Activated CD8-positive, alpha-beta memory T cell treated with anti-CD3 and anti-CD28 coated beads for 36 hours (primary cell): Measurements from ENCODE around the gene CASP2. TPM values are rescaled to one million over a fixed set of nuclear protein-coding genes. Genes with fewer than 3 reads are reported as not detected.

ENCODE experiments used
- CTCF ChIA-PET: fragments of 350-600 bp; sonication (Branson Sonifier 250); formaldehyde crosslinking; loops from one replicate; lab custom pipeline; 2021; ENCODE audit warnings: antibody characterized with exemption; lab: Charles Lee
- POLR2A ChIA-PET: fragments of 350-600 bp; sonication (Branson Sonifier 250); formaldehyde crosslinking; loops from one replicate; lab custom pipeline; 2021; ENCODE audit warnings: antibody characterized with exemption; lab: Charles Lee
- total RNA-seq, 2 experiments: library from RNA; stranded (reverse); gene quantifications; one replicate each; pipeline ENCODE4 v1.2.3, GENCODE V29; 2021

The CASP2 gene
- total RNA-seq, 2 experiments from 2014 or later = 106 TPM

DNA sequence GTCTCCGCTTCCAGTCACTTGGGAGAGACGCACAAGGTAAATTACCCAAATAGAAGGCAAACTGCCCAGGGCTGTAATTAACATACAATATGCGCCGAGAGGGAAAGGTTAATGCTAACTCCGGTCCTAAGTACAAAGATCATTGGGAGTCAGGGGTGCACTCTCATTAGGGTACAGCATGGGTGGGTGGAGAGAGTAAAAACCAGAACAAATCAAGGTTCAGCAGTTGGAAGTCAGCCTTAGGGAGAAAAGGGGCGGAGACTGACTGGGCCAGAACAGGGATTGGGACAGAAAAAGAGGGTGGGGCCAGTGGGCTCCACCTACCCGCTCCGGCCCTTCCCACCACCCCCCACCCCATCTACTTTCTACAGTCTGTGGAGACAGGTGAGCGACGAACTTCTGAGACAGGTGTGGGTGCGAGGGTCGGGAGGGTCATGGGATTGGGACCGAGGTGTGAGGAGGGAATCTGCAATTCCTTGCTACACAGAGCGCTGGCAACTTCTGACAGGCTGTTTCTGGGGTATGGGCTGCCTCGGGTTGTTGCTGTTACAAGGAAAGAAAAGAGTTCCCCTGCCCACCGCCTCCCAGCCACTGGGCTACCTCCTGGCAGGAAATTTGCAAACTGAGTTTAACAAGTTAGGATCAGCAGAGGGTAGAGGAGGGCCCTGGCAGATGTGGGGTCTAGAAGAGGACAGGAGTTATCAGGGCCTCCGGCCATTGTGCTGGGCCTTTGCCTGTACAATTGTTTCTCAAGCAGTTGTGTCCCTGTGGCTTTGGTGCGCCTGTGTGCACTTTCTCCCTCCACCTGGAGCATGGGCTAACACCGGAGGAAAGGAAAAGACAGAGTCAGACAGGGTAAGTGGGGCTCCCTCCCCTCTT lies 3.3 kb upstream of the CASP2 start, which contains the start of gene TMEM139:
Gene TMEM139, plus strand, starts transcription at position 368 of the 879 bp plus-strand sequence. CDS start 1,000 bp downstream, outside the sequence.
- CTCF ChIA-PET = no interaction called here
- POLR2A ChIA-PET = no interaction called here

DNA sequence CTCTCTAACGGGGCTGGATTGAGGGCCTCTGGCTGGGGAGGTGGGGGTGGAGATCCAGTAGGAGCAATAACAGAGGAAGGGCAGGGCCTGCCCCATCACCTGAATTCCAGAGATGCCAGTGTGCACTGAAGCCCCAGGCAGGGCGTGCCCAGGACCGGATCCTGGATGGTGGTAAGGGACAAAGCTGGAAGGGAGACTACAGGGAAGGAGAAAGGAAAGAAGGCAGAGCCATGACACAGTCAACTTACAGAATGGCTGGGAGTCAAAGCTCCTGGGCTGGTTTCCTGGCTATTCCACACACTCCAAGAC lies 2.7 kb upstream of the CASP2 start:
- CTCF ChIA-PET = no interaction called here

DNA sequence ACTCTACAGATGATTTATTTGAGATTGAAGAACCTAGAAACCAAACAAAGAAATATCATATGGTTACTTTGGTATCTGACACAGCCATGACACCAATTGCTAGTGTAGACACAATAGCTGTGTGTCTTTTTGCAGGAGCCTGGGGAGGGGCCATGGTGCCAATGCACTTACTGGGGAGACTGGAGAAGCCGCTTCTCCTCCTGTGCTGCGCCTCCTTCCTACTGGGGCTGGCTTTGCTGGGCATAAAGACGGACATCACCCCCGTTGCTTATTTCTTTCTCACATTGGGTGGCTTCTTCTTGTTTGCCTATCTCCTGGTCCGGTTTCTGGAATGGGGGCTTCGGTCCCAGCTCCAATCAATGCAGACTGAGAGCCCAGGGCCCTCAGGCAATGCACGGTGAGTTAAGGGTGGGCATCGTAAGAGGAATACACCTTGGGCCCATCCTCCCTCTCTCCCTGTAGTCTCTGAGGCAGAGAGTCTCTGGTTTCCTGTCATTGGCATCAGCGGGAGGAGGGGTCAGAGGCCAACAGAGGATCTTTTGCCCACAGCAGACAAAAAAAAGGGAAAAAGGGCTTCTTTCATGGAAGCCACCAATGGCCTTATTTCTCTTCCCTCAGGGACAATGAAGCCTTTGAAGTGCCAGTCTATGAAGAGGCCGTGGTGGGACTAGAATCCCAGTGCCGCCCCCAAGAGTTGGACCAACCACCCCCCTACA lies 2.2 kb upstream of the CASP2 start:
- ChIA-PET CTCF (no interaction called here), POLR2A (no interaction called here)

More for the DNA sequence above, 2.7 kb upstream of the CASP2 start:
- POLR2A ChIA-PET = no interaction called here

DNA sequence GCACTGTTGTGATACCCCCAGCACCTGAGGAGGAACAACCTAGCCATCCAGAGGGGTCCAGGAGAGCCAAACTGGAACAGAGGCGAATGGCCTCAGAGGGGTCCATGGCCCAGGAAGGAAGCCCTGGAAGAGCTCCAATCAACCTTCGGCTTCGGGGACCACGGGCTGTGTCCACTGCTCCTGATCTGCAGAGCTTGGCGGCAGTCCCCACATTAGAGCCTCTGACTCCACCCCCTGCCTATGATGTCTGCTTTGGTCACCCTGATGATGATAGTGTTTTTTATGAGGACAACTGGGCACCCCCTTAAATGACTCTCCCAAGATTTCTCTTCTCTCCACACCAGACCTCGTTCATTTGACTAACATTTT lies 1.6 kb upstream of the CASP2 start:
- ChIA-PET CTCF (interaction anchor here (1.7 to 2.4 kb wide), 3 partner anchors 8 to 94 kb away, joined by 4 to 14 read pairs (median 7); no protein-coding TSS in a partner anchor), POLR2A (no interaction called here)

DNA sequence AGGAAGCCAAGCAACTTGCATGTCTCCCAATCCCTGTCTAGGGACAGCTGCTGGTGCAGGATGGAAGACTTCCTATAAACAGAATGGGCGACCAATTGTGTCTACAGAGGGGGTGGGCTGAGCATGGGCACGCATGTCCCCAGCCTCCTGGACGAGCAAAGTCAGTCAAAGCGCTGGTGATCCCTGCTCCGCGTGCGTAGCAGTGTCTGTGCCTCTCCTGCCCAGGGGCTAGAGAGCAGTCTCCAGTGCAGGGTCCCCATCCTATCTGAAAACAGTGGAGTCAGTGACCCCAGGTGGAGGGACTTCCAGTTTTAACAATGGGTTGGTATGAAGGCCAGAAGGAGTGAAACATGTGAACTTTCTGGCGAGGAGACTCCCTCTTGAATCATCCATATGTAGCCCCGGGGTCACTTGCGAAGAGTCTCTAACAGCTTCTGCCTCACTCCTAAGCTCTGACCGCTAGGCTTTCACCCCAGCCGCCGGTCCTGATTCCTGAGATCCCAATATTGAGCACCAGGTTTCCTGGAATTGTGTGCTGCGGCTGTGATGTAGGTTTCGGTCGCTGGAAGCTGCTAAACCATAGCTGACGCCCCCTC lies 714 bp upstream of the CASP2 start:
- CTCF ChIA-PET = interaction anchor here (0.9 to 2.4 kb wide), 8 partner anchors 9 to 93 kb away, joined by 3 to 14 read pairs (median 3); no protein-coding TSS in a partner anchor
- POLR2A ChIA-PET = interaction anchor here (0.6 to 2.1 kb wide), 8 partner anchors 8 to 88 kb away, joined by 3 to 14 read pairs (median 4); partner anchors contain the start of gene GSTK1

DNA sequence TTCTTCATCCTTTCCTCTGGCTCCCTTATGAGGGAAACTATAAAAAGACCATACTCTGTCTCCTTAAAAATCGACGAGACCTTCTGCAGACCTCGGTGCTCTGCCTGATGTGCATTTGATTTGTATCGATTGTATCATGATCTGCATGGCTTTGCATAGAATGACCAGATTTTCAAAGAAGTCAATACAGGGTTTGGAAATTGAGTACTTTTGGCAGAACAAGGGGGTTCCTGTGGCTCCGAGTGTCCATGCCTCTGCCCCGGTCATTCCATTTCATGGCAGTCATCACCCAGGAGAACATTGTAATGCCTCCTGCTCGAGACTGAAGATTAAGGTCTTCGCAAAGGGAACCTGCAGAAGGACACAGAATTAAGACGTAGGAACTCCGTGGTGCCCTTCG lies 685 bp downstream of the CASP2 start:
- CTCF ChIA-PET = interaction anchor here (1.1 to 2.4 kb wide), 6 partner anchors 10 to 49 kb away, joined by 3 to 14 read pairs (median 4); partner anchors contain the start of gene GSTK1

DNA sequence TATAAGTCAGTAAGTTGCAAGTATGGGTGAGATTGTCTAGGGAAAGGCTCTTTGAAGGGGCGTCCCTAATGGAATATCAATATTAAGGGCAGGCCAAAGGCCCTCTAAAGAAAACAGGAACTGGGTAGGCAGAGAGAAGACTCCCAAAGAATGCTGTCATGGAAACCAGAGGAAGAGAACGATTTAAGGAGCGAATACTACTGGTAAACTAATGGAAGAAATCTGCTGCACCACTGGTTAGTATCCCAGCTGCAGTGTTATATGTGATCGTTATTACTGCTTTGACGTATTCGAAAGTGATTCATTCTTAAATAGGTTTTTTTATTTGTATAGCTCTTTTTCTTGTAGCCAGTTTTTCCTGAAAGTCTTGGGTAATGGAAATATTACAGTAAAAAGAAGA lies 1.3 kb downstream of the CASP2 start:
- ChIA-PET CTCF (interaction anchor here (1.0 to 2.6 kb wide), 8 partner anchors 10 to 91 kb away, joined by 3 to 12 read pairs (median 4); partner anchors contain the start of gene GSTK1), POLR2A (interaction anchor here (0.7 to 1.4 kb wide), 5 partner anchors 13 to 396 kb away, joined by 3 to 11 read pairs (median 5); no protein-coding TSS in a partner anchor)

More for the DNA sequence above, 685 bp downstream of the CASP2 start:
- POLR2A ChIA-PET = interaction anchor here (1.2 to 2.1 kb wide), 3 partner anchors 9 to 26 kb away, joined by 4 to 14 read pairs (median 6); partner anchors contain the start of gene GSTK1

DNA sequence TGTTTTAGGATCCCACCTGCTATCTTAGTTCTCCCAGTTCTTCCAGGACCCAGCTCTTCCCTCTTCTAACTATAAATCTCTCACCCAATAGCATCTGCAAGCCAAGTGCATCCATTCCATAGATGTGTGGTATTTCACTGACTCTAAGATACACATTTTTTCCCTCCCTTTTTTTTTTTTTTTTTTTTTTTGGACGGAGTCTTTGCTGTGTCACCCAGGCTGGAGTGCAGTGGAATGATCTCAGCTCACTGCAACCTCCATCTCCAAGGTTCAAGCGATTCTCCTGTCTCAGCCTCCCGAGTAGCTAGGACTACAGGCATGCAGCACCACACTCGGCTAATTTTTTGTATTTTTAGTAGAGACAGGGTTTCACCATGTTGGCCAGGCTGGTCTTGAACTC lies 1.7 kb downstream of the CASP2 start:
- CTCF ChIA-PET = interaction anchor here (1.0 to 2.6 kb wide), 8 partner anchors 10 to 91 kb away, joined by 3 to 12 read pairs (median 4); partner anchors contain the start of gene GSTK1
- POLR2A ChIA-PET = interaction anchor here (0.7 to 1.4 kb wide), 5 partner anchors 14 to 397 kb away, joined by 3 to 11 read pairs (median 5); no protein-coding TSS in a partner anchor

DNA sequence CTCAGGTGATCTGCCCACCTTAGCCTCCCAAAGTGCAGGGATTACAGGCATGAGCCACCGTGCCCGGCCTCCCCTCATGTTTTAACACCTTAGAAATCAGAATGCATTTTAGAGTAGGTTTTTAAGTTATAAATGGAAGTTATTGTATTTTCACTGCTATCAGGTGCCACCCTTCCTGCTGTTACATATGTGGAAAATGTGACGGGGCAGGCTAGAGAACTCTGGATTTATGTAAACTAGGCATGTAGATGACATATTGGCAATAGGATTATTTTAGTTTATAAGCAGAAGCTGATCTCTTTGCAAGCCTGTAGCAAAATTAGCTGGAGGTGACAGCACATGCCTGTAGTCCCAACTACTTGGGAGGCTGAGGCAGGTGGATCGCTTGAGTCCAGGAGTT lies 2.1 kb downstream of the CASP2 start:
- POLR2A ChIA-PET = interaction anchor here (0.9 to 1.5 kb wide), 3 partner anchors 9 to 50 kb away, joined by 3 to 9 read pairs (median 5); no protein-coding TSS in a partner anchor
- CTCF ChIA-PET = interaction anchor here (1.4 to 2.6 kb wide), 4 partner anchors 9 to 90 kb away, joined by 3 to 12 read pairs (median 6); no protein-coding TSS in a partner anchor

DNA sequence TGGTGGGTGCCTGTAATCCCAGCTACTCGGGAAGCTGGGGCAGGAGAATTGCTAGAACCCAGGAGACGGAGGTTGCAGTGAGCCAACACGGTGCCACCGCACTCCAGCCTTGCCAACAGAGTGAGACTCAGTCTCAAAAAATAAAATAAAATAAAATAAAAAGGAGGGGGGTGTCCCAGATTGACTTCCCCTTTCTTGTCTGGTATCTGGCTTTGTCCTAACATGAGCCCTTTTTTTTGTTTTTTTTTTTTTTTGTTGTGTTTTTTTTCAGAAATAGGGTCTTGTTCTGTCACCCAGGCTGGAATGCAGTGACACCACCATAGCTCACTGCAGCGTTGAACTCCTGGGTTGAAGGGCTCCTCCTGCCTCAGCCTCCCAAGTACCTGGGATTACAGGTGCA lies 4.7 kb downstream of the CASP2 start:
- ChIA-PET POLR2A (no interaction called here), CTCF (interaction anchor here (0.7 to 2.7 kb wide), 5 partner anchors 13 to 87 kb away, joined by 3 to 14 read pairs (median 5); no protein-coding TSS in a partner anchor)

DNA sequence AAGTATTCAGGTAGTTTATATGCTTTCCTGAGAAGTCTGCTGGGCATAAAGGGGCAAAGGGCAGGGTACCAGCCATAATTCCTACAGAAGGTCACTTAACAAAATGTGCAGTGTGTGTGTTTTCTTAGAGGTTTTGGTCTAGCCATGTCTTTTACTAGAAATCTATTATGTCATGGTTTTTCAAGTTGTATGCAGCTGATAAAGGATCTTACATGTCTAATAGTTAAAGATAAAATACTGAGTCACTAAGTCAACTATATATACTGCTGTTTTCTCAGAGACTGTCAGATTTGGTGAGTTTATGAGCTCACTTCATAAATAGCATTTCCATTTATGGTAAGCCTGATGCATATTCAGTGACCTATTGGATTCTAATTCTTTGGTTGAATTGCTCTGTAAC lies 7.7 kb downstream of the CASP2 start:
- POLR2A ChIA-PET = interaction anchor here (0.9 kb wide), 1 partner anchor 14 kb away, joined by 6 read pairs; no protein-coding TSS in a partner anchor
- CTCF ChIA-PET = interaction anchor here (0.9 to 1.6 kb wide), 5 partner anchors 8 to 84 kb away, joined by 3 to 5 read pairs (median 3); no protein-coding TSS in a partner anchor

DNA sequence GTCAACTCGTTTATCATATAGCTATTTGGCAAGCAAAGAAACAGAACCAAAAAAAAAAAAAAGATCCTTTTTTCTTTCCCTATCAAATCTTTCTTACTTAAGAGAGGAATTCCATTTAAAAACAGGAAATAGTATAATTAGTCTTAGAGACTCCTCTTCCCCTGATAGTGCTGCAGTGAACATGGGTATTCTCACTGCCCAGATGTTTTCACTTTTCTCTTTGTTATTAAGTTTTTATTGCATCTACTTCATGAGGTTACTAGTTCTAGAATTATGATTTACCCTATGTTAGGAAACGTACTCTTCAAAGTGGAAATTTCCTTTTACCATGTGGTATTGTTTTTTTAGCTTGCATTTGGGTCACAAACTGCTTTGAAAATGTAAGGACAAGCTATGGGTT lies 8.5 kb downstream of the CASP2 start:
- POLR2A ChIA-PET = interaction anchor here (0.9 kb wide), 1 partner anchor 13 kb away, joined by 6 read pairs; no protein-coding TSS in a partner anchor

DNA sequence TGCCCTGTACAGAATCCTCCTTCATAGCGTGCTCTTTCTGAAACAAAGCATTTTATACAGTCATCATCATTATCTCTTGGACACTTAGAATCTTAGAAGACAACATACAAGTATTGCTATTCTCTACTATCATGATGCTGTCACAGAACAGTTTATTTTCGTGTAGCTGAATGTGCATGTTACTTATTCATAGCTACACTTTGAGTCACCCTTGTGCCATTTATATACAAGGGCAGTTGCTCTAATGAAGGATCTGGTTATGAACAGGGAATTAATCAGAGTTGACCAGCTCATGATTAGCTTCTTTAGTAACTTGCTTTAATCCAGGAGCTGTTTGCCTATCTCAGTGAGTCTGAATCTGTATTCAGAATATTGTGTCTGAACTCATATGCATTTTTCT lies 11.2 kb downstream of the CASP2 start:
- ChIA-PET CTCF (interaction anchor here (0.6 to 4.3 kb wide), 9 partner anchors 9 to 84 kb away, joined by 3 to 28 read pairs (median 7); partner anchors contain the start of gene GSTK1), POLR2A (interaction anchor here (0.8 to 1.7 kb wide), 3 partner anchors 8 to 59 kb away, joined by 3 to 9 read pairs (median 6); no protein-coding TSS in a partner anchor)

More for the DNA sequence above, 8.5 kb downstream of the CASP2 start:
- CTCF ChIA-PET = interaction anchor here (0.8 to 1.6 kb wide), 3 partner anchors 9 to 56 kb away, joined by 3 to 5 read pairs (median 3); no protein-coding TSS in a partner anchor

DNA sequence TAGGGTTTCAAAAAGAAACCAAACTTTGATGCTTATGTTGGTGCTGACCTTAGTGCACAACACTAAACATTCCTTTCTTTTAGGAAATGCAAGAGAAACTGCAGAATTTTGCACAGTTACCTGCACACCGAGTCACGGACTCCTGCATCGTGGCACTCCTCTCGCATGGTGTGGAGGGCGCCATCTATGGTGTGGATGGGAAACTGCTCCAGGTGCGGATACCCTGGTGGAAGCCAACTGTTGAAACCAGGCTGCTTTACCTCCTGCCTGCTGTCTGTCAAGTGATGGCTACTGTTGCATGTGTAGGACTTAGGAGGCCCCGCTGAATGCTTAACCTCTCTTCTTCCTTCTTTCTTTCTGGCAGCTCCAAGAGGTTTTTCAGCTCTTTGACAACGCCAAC lies 11.7 kb downstream of the CASP2 start:
- POLR2A ChIA-PET = interaction anchor here (0.8 to 1.7 kb wide), 3 partner anchors 9 to 59 kb away, joined by 3 to 9 read pairs (median 6); no protein-coding TSS in a partner anchor
- CTCF ChIA-PET = interaction anchor here (0.6 to 4.3 kb wide), 9 partner anchors 9 to 84 kb away, joined by 3 to 28 read pairs (median 7); partner anchors contain the start of gene GSTK1

DNA sequence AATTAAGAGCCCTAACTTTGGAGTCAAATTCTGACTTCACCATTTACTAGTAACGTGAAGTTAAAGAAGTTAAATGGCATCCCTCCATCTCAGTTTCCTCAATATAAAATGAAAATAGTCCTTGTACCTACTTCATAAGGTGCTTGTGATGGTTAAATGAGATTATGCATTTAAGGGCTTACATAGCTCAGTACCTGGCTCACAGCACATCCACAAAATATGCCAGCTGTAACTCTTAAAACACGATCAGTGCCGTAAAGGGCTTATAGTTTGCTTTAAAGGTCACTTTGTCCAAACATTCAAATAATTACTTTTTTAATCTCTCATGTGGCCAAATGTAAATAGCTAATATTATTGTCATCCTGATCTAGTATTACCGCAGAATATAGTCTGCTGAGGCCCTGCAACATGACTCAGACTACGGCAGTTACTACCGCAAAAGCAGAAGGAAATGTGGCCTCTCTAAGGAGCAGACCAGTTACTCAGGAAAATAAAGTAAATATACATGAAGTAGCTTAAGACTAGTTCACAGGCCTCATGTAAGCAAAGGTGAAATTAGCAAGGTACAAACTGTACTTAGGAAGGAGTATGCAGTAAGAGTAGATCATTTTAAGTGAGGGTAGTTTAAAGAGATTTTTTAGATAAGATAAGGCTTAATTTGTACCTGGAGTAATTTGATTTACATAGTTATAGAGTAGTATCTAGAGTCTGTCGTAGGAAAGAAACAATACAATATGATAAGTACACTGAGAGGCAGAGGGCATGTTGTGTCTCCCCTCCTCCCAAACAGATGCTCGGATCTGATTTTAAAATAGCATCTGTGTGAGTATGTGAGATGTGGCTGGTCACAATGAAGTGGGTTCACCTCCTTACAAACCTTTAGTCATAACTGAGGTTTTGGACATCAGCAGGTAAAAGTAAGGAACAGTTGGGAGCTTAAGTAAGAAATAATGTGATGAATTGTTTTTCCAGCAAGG lies 13.1 kb downstream of the CASP2 start:
- ChIA-PET POLR2A (no interaction called here), CTCF (interaction anchor here (1.0 to 4.3 kb wide), 5 partner anchors 8 to 61 kb away, joined by 3 to 28 read pairs (median 11); partner anchors contain the start of genes CASP2 and GSTK1)

DNA sequence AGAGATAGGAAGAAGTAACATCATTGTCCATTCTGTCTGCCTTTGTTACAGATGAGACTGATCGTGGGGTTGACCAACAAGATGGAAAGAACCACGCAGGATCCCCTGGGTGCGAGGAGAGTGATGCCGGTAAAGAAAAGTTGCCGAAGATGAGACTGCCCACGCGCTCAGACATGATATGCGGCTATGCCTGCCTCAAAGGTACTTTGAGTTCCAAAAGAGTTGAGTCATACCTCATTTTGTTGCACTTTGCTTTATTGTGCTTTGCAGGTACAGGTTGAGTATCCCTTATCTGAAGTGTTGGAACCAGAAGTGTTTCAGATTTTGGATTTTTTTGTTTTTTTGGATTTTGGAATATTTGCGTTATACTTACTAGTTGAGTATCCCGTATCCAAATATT lies 15.6 kb downstream of the CASP2 start:
- POLR2A ChIA-PET = no interaction called here
- CTCF ChIA-PET = no interaction called here

DNA sequence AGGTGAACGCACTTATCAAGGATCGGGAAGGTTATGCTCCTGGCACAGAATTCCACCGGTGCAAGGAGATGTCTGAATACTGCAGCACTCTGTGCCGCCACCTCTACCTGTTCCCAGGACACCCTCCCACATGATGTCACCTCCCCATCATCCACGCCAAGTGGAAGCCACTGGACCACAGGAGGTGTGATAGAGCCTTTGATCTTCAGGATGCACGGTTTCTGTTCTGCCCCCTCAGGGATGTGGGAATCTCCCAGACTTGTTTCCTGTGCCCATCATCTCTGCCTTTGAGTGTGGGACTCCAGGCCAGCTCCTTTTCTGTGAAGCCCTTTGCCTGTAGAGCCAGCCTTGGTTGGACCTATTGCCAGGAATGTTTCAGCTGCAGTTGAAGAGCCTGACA lies 16.8 kb downstream of the CASP2 start:
- ChIA-PET POLR2A (no interaction called here), CTCF (interaction anchor here (1.0 to 1.5 kb wide), 5 partner anchors 10 to 46 kb away, joined by 3 to 4 read pairs (median 3); no protein-coding TSS in a partner anchor)
